Spleen (tissue), 11 donors: ENCODE results near the gene FRYL. TPM values are rescaled to one million over a fixed set of nuclear protein-coding genes. Genes with fewer than 3 reads are reported as not detected.

Source experiments
- DNase-seq: peaks from one replicate; pipeline ENCODE4 v3.0.0-alpha.2; 2020
- H3K27ac ChIP-seq, 8 donors: fragments of 200-600 bp; sonication (generic) in 7 of 8; 1 replicate in 4 of 8; 2 replicates in 4 of 8; pipeline versions ENCODE4 v1.5.0 to v1.8.0; 2016 to 2021; ENCODE audit warnings: inconsistent platforms in 4 of 8, mild to moderate bottlenecking in 4 of 8, moderate library complexity in 1 of 8
- H3K27me3 ChIP-seq, 7 donors: fragments of 200-600 bp; sonication (generic) in 6 of 7; replicated peaks in 1 of 7; 1 replicate in 4 of 7; 2 replicates in 3 of 7; pipeline versions ENCODE4 v1.5.0 to v1.8.0; 2016 to 2021; ENCODE audit warnings: inconsistent platforms in 3 of 7, mild to moderate bottlenecking in 1 of 7
- H3K36me3 ChIP-seq, 6 donors: fragments of 200-600 bp; sonication (generic) in 5 of 6; 1 replicate in 4 of 6; 2 replicates in 2 of 6; pipeline versions ENCODE4 v1.5.0 to v1.8.0; 2016 to 2021; ENCODE audit warnings: inconsistent platforms in 2 of 6
- H3K4me1 ChIP-seq, 6 donors: fragments of 200-600 bp; sonication (generic) in 5 of 6; 1 replicate in 3 of 6; 2 replicates in 3 of 6; pipeline versions ENCODE4 v1.5.0 to v1.8.0; 2016 to 2021; ENCODE audit warnings: inconsistent platforms in 3 of 6
- H3K4me3 ChIP-seq, 8 donors: fragments of 200-600 bp; sonication (generic) in 7 of 8; 1 replicate in 4 of 8; 2 replicates in 4 of 8; pipeline versions ENCODE4 v1.5.0 to v1.8.0; 2016 to 2021; ENCODE audit warnings: inconsistent platforms in 4 of 8, mild to moderate bottlenecking in 4 of 8, moderate library complexity in 2 of 8
- H3K9me3 ChIP-seq, 8 donors: fragments of 200-600 bp; sonication (generic) in 7 of 8; 1 replicate in 4 of 8; 2 replicates in 4 of 8; pipeline versions ENCODE4 v1.5.0 to v1.8.0; 2016 to 2021; ENCODE audit warnings: inconsistent platforms in 4 of 8
- POLR2A ChIP-seq, 3 donors: fragments of 450-650 bp; IDR thresholded peaks; one replicate each; pipeline ENCODE4 v1.5.1; 2017; ENCODE audit warnings: antibody characterized with exemption in 3 of 3, mild to moderate bottlenecking in 1 of 3
- POLR2AphosphoS5 ChIP-seq, 3 donors: sonication (generic); formaldehyde crosslinking; IDR thresholded peaks; one replicate each; pipeline ENCODE4 v1.5.1; 2017; ENCODE audit warnings: antibody characterized with exemption in 3 of 3
- WGBS, 5 donors: extraction: QIAGEN DNeasy Blood & Tissue Kit in 3 of 5; methylation state at CpG; one replicate each; pipeline versions ENCODE4 v1.1.5 to v1.1.7; 2013 to 2018; 5-methylcytosine and 5-hydroxymethylcytosine counted together
- intact Hi-C: fragments of 100-400 bp; cut with DNase I; formaldehyde crosslinking; loops from one replicate; pipeline ENCODE4 v1.15.0; 2023; ENCODE audit warnings: low total_unique reads
- polyA plus RNA-seq, 3 donors: library from polyadenylated mRNA; stranded (reverse); fragments of 200-250 nt; gene quantifications; one replicate each; pipeline ENCODE4 v1.2.1, GENCODE V29; 2013
- total RNA-seq, 7 donors: library from RNA; depleted of rRNA in 3 of 7; stranded (reverse); fragments of >200 nt in 3 of 7; fragmentation: NEBNext Ultra II Directional in 4 of 7; extraction: Animal tissue kit (Norgen Biotek cat#: 25700) in 4 of 7; gene quantifications; one replicate each; pipeline versions ENCODE4 v1.1.0 to v1.2.1, GENCODE V29; 2016 to 2021
- TF ChIP-seq, protein P1 (sequence below), 11 experiments: fragments of 200-600 bp in 7 of 11; fragments of 450-650 bp in 4 of 11; sonication (generic) in 4 of 11; IDR thresholded peaks in 8 of 11; conservative IDR thresholded peaks in 3 of 11; 1 replicate in 7 of 11; 2 replicates in 4 of 11; pipeline versions ENCODE4 v1.4.0 to v1.8.0; 2016 to 2021; ENCODE audit warnings: antibody characterized with exemption in 11 of 11, inconsistent platforms in 4 of 11, mild to moderate bottlenecking in 1 of 11
- donor health status: healthy with polysubstance abuse.
- donor health status: DM: no; HTN: no; CAD: no; lungs with moderate emphysema.
- donor health status: DM: no; HTN: no; CAD: no.
- donor health status: Bipolar disorder and iron deficiency.
- donor health status: healthy.
- donor health status: DM: no; HTN: no; CAD: no.
- donor health status: DM: yes; HTN: yes; CAD: no.

FRYL gene
- total and polyA plus RNA-seq, 10 donors: 14.2 to 118 (median 94.9) TPM

DNA sequence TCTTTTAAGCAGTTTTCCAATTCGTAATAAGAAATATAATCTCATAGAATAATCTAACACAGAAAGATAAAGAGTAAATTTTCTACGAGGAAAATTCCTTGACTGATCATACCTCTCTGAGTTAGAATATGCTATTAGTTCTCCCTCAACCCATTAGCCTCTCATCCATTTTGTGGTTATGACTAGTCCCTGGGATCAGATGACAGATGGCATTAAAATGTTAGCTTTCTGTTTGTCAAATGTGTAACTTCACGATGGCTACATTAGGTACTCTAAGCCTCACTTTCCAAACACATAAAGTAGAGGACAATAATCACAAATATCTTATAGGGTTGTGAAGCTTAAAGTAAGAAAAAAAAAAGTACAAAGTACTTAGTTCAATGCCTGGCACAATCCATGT, 177.9 kb downstream of the FRYL start:
- Histone ChIP-seq H3K27me3 (no peaks in the 10 kb centered on the region), H3K4me3 (no peak overlapping the region), H3K27ac (no peak overlapping the region), H3K9me3 (no peaks in the 10 kb centered on the region), H3K4me1 (no peaks in the 10 kb centered on the region), H3K36me3 (peaks cover 0 to 81% (median 10%) of the 10 kb centered on the region in 6 donors)
- TF ChIP-seq POLR2A (IDR thresholded peaks at IDR 0.05) (no peak), POLR2AphosphoS5 (IDR thresholded peaks at IDR 0.05) (no peak)
- TF ChIP-seq, protein P1, sequence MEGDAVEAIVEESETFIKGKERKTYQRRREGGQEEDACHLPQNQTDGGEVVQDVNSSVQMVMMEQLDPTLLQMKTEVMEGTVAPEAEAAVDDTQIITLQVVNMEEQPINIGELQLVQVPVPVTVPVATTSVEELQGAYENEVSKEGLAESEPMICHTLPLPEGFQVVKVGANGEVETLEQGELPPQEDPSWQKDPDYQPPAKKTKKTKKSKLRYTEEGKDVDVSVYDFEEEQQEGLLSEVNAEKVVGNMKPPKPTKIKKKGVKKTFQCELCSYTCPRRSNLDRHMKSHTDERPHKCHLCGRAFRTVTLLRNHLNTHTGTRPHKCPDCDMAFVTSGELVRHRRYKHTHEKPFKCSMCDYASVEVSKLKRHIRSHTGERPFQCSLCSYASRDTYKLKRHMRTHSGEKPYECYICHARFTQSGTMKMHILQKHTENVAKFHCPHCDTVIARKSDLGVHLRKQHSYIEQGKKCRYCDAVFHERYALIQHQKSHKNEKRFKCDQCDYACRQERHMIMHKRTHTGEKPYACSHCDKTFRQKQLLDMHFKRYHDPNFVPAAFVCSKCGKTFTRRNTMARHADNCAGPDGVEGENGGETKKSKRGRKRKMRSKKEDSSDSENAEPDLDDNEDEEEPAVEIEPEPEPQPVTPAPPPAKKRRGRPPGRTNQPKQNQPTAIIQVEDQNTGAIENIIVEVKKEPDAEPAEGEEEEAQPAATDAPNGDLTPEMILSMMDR (IDR thresholded peaks at IDR 0.05 in 8 of 11, conservative IDR thresholded peaks at IDR 0.05 in 3 of 11): no peak
- 91 to 97% (median 93%) methylated on average over 3 of the region's 3 CpGs for WGBS, 5 donors
- DNase-seq: no peak
- intact Hi-C loops: no loop called here

DNA sequence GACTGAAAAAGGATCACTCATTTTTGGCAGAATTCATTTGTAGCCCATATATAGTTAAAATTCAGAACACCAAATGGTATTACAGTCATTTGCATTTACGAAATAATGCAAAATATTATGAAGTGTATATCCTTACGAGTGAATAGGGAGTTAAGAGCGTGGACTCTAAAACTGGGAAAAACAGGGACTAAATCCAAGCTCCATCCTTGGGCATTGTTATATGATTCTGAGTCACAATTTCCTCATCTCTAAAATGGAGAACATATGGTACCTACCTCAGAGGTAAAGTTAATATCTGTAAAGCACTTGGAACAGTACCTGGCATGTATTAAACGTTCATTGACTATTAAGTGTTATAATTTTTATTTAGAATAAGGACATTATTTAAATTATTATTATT, 183.7 kb downstream of the FRYL start:
- no peak overlapping the region for H3K27ac ChIP-seq
- peaks cover 0 to 84% (median 21%) of the 10 kb centered on the region in 6 donors for H3K36me3 ChIP-seq
- no peaks in the 10 kb centered on the region for H3K27me3 ChIP-seq

DNA sequence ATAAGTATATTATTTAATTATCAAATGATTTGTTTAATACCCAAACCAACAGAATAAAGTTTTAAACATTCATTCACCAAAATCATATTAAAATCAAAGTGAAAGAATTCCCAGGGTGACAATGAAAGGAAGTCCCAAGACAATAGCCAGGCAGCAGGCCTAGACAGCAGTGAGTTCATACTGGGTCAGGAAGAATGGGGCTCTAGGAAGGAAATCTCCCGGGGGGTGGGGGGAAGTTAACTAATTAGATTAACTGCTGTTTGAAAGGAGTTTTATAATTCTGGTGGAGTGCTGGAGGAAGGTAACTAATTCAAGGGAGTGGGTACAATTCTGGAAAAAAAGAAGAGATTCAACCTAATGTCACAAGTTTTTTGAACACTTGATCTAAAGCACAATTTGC, 185.9 kb downstream of the FRYL start:
- TF ChIP-seq, protein P1 (IDR thresholded peaks at IDR 0.05 in 8 of 11, conservative IDR thresholded peaks at IDR 0.05 in 3 of 11): no peak
- TF ChIP-seq POLR2A (IDR thresholded peaks at IDR 0.05) (no peak), POLR2AphosphoS5 (IDR thresholded peaks at IDR 0.05) (no peak)
- 11 to 33% (median 30%) methylated on average over 1 of the region's 1 CpG for WGBS, 5 donors
- Histone ChIP-seq H3K27me3 (no peaks in the 10 kb centered on the region), H3K9me3 (no peaks in the 10 kb centered on the region), H3K36me3 (peaks cover 0 to 88% (median 27%) of the 10 kb centered on the region in 6 donors), H3K27ac (no peak overlapping the region), H3K4me1 (peaks cover 0 to 17% (median 8%) of the 10 kb centered on the region in 6 donors), H3K4me3 (no peak overlapping the region)
- DNase-seq: no peak
- intact Hi-C loops: no loop called here

More for the DNA sequence above, 183.7 kb downstream of the FRYL start:
- intact Hi-C loops: no loop called here
- no peak for DNase-seq
- WGBS, 5 donors: 93 to 99% (median 97%) methylated on average over 4 of the region's 4 CpGs
- TF ChIP-seq, protein P1 (IDR thresholded peaks at IDR 0.05 in 8 of 11, conservative IDR thresholded peaks at IDR 0.05 in 3 of 11): no peak
- no peak for TF ChIP-seq POLR2A (IDR thresholded peaks at IDR 0.05)
- TF ChIP-seq POLR2AphosphoS5 (IDR thresholded peaks at IDR 0.05): no peak
- H3K4me1 ChIP-seq: peaks cover 0 to 12% (median 1%) of the 10 kb centered on the region in 6 donors
- no peak overlapping the region for H3K4me3 ChIP-seq
- H3K9me3 ChIP-seq: no peaks in the 10 kb centered on the region

DNA sequence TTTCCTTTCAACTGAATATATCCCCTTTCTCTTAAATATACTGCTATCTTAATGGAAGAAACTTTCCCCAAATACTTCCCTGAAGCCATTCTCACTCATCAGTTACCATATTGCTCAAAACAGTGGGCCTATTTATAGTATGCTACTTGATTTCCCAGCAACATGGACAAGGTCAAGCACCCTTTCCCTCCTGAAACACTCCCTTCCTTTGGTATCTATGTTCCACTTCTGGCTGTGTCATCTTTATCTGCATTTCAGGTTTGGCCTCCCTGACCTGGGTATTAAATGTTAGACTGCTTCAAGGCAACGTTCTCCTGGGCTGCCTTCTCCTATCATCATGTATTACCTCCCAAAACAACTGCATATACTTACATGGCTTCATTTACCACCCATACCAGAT, 188.7 kb downstream of the FRYL start:
- WGBS, 5 donors: 64 to 79% (median 69%) methylated on average over 1 of the region's 1 CpG
- no peak for DNase-seq
- H3K9me3 ChIP-seq: no peaks in the 10 kb centered on the region
- H3K36me3 ChIP-seq: peaks cover 0 to 96% (median 27%) of the 10 kb centered on the region in 6 donors
- intact Hi-C loops: no loop called here
- peaks cover 0 to 31% (median 12%) of the 10 kb centered on the region in 6 donors for H3K4me1 ChIP-seq
- no peak overlapping the region for H3K4me3 ChIP-seq
- no peaks in the 10 kb centered on the region for H3K27me3 ChIP-seq
- TF ChIP-seq POLR2AphosphoS5 (IDR thresholded peaks at IDR 0.05) (no peak), POLR2A (IDR thresholded peaks at IDR 0.05) (no peak)
- TF ChIP-seq, protein P1 (IDR thresholded peaks at IDR 0.05 in 8 of 11, conservative IDR thresholded peaks at IDR 0.05 in 3 of 11): no peak
- H3K27ac ChIP-seq: no peak overlapping the region
